ENCODE data around the gene MYO16.

- TF ChIP-seq CTCF (IDR thresholded peaks at IDR 0.05; ENCODE audit: low read depth, low read length, poor library complexity, severe bottlenecking) (no peak), EZH2phosphoT487 (IDR thresholded peaks at IDR 0.05; ENCODE audit: borderline replicate concordance, low read length) (no peak)
Observed at GRCh38 chr13:108624979-108625378, 4.4 kb upstream of the MYO16 start.
